SK-N-MC (cell line): Measurements from ENCODE around the gene ACO1.

Experiments used
- EZH2 ChIP-seq: fragments of 200-600 bp; sonication (generic); IDR thresholded peaks from one replicate; pipeline ENCODE4 v1.6.1; 2017; ENCODE audit warnings: antibody characterized with exemption
- POLR2AphosphoS5 ChIP-seq: IDR thresholded peaks from 2 replicates; pipeline ENCODE4 v1.6.1; 2012; ENCODE audit warnings: mild to moderate bottlenecking, low read depth, low read length, borderline replicate concordance

DNA sequence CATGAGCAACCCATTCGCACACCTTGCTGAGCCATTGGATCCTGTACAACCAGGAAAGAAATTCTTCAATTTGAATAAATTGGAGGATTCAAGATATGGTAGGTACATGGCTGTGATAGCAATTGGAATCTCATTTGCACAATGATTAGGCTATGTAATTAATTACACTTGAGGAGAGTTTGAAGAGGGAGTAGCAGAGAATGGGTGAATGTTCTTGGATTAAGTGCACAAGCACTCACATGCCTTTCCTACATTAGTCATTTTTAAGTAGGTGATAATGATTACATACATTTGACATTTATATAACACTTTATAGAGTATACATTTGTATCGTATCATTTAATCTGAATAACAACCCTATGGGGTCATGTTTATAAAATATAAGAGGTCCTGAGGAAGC, 21.1 kb downstream of the ACO1 start:
- TF ChIP-seq EZH2 (no peak), POLR2AphosphoS5 (no peak)
